H1 (cell line): ENCODE results near the gene CADM1. TPM values are rescaled to one million over a fixed set of nuclear protein-coding genes. Genes with fewer than 3 reads are reported as not detected.

ENCODE experiments used
- CTCF ChIA-PET: fragments of 300-600 bp; sonication (Branson Sonifier 250); formaldehyde crosslinking; loops from one replicate; lab custom pipeline; 2021; ENCODE audit not compliant: partially characterized antibody; lab: Charles Lee
- POLR2A ChIA-PET: fragments of 300-600 bp; sonication (Branson Sonifier 250); formaldehyde crosslinking; loops from one replicate; lab custom pipeline; 2021; ENCODE audit warnings: inconsistent platforms; ENCODE audit not compliant: partially characterized antibody; lab: Charles Lee
- DNase-seq, 2 experiments: peaks; one replicate each; pipeline versions ENCODE4 v3.0.0 to v3.0.0-alpha.2; 2010 to 2022; ENCODE audit warnings: low spot score in 2 of 2, low read depth in 1 of 2, mixed read lengths in 1 of 2
- FAIRE-seq: peaks from 2 replicates; lab custom pipeline; 2011; peaks lifted over from hg19 to GRCh38; lab: Jason Lieb, UNC
- H2AFZ ChIP-seq: 2 replicates; pipeline ENCODE4 v1.8.1; 2012; ENCODE audit warnings: low read length, inconsistent platforms
- H2AK5ac ChIP-seq: 2 replicates; pipeline ENCODE4 v1.6.1; 2013; ENCODE audit warnings: low read depth, low read length
- H2BK120ac ChIP-seq: replicated peaks from 2 replicates; pipeline ENCODE3; 2013; ENCODE audit warnings: low read depth, low read length, inconsistent platforms
- H2BK12ac ChIP-seq: 2 replicates; pipeline ENCODE4 v1.6.1; 2013; ENCODE audit warnings: low read depth, low read length
- H2BK15ac ChIP-seq: 2 replicates; pipeline ENCODE4 v1.6.1; 2013; ENCODE audit warnings: low read length
- H2BK20ac ChIP-seq: 2 replicates; pipeline ENCODE4 v1.6.1; 2013; ENCODE audit warnings: low read length
- H2BK5ac ChIP-seq: 2 replicates; pipeline ENCODE4 v1.6.1; 2013; ENCODE audit warnings: low read depth, low read length
- H3K14ac ChIP-seq: 2 replicates; pipeline ENCODE4 v1.6.1; 2013; ENCODE audit warnings: inconsistent platforms; ENCODE audit not compliant: insufficient read length
- H3K18ac ChIP-seq: 2 replicates; pipeline ENCODE4 v1.6.1; 2013; ENCODE audit warnings: low read length; ENCODE audit errors: extremely low read depth
- H3K23ac ChIP-seq: 2 replicates; pipeline ENCODE4 v1.6.1; 2013; ENCODE audit warnings: inconsistent platforms; ENCODE audit not compliant: insufficient read length
- H3K23me2 ChIP-seq: 2 replicates; pipeline ENCODE4 v1.6.1; 2013; ENCODE audit warnings: low read depth, low read length
- H3K27ac ChIP-seq: 2 replicates; pipeline ENCODE4 v1.6.1; 2011; ENCODE audit warnings: low read depth, low read length, inconsistent platforms
- H3K27me3 ChIP-seq, 4 experiments: replicated peaks in 1 of 4; 1 replicate in 1 of 4; 2 replicates in 3 of 4; pipeline versions ENCODE4 v1.6.1 to v1.8.1; 2011 to 2013; ENCODE audit warnings: low read length in 3 of 4, mild to moderate bottlenecking in 3 of 4, inconsistent platforms in 2 of 4, mixed read lengths in 2 of 4, moderate library complexity in 1 of 4; ENCODE audit not compliant: control insufficient read depth in 3 of 4, insufficient read depth in 3 of 4; ENCODE audit errors: extremely low read depth in 1 of 4
- H3K36me3 ChIP-seq, 4 experiments: 2 replicates each; pipeline versions ENCODE4 v1.6.1 to v1.8.1; 2011 to 2013; ENCODE audit warnings: mild to moderate bottlenecking in 4 of 4, low read length in 3 of 4, moderate library complexity in 2 of 4, control low read depth in 1 of 4, inconsistent platforms in 1 of 4; ENCODE audit not compliant: insufficient read depth in 4 of 4, control insufficient read depth in 2 of 4
- H3K4ac ChIP-seq: replicated peaks from 2 replicates; pipeline ENCODE3; 2013; ENCODE audit warnings: low read length, low read depth, mixed read lengths, inconsistent platforms; ENCODE audit not compliant: insufficient read length
- H3K4me1 ChIP-seq, 4 experiments: replicated peaks in 1 of 4; 1 replicate in 1 of 4; 2 replicates in 3 of 4; pipeline versions ENCODE4 v1.6.1 to v1.8.1; 2011 to 2013; ENCODE audit warnings: low read length in 3 of 4, inconsistent platforms in 2 of 4, mixed read lengths in 1 of 4; ENCODE audit not compliant: insufficient read depth in 4 of 4, control insufficient read depth in 3 of 4
- H3K4me2 ChIP-seq, 2 experiments: 2 replicates each; pipeline versions ENCODE4 v1.6.1 to v1.8.1; 2011 to 2013; ENCODE audit warnings: low read depth in 2 of 2, low read length in 2 of 2, control low read depth in 1 of 2, inconsistent platforms in 1 of 2, mild to moderate bottlenecking in 1 of 2; ENCODE audit not compliant: insufficient read depth in 1 of 2
- H3K4me3 ChIP-seq, 4 experiments: fragments of 200-600, 300-600 bp in 1 of 4; sonication (generic), shearing (Covaris generic), sonication (Bioruptor Twin) in 1 of 4; 2 replicates each; pipeline versions ENCODE4 v1.5.1 to v1.8.1; 2011 to 2016; ENCODE audit warnings: low read length in 4 of 4, low read depth in 3 of 4, control low read depth in 2 of 4, inconsistent platforms in 2 of 4, mild to moderate bottlenecking in 2 of 4, mixed read lengths in 1 of 4, moderate library complexity in 1 of 4; ENCODE audit not compliant: insufficient read depth in 2 of 4; ENCODE audit errors: extremely low read depth in 1 of 4
- H3K56ac ChIP-seq: replicated peaks from 2 replicates; pipeline ENCODE3; 2013; ENCODE audit warnings: low read depth, mild to moderate bottlenecking, mixed read lengths, low read length, inconsistent platforms; ENCODE audit not compliant: insufficient read length
- H3K79me1 ChIP-seq: 2 replicates; pipeline ENCODE4 v1.6.1; 2013; ENCODE audit warnings: low read depth, low read length, control low read depth
- H3K79me2 ChIP-seq, 2 experiments: 2 replicates each; pipeline versions ENCODE4 v1.6.1 to v1.8.1; 2012 to 2013; ENCODE audit warnings: low read length in 2 of 2, mild to moderate bottlenecking in 2 of 2, inconsistent platforms in 1 of 2; ENCODE audit not compliant: insufficient read depth in 2 of 2, control insufficient read depth in 1 of 2
- H3K9ac ChIP-seq, 4 experiments: replicated peaks in 1 of 4; 1 replicate in 1 of 4; 2 replicates in 3 of 4; pipeline versions ENCODE4 v1.6.1 to v1.8.1; 2011 to 2013; ENCODE audit warnings: low read depth in 3 of 4, low read length in 3 of 4, control low read depth in 2 of 4, mild to moderate bottlenecking in 2 of 4, moderate library complexity in 2 of 4, inconsistent platforms in 1 of 4; ENCODE audit errors: extremely low read depth in 1 of 4
- H3K9me3 ChIP-seq, 2 experiments: 2 replicates each; pipeline versions ENCODE4 v1.6.1 to v1.8.1; 2012 to 2013; ENCODE audit warnings: mild to moderate bottlenecking in 2 of 2, moderate library complexity in 2 of 2, control low read depth in 1 of 2, inconsistent platforms in 1 of 2, low read depth in 1 of 2, low read length in 1 of 2, mixed read lengths in 1 of 2; ENCODE audit not compliant: insufficient read depth in 2 of 2
- H4K20me1 ChIP-seq, 2 experiments: replicated peaks in 1 of 2; 2 replicates each; pipeline versions ENCODE3 to v1.8.1; 2011 to 2013; ENCODE audit warnings: inconsistent platforms in 2 of 2, low read length in 2 of 2, mild to moderate bottlenecking in 1 of 2; ENCODE audit not compliant: insufficient read depth in 2 of 2, control insufficient read depth in 1 of 2
- H4K5ac ChIP-seq: 2 replicates; pipeline ENCODE4 v1.6.1; 2013; ENCODE audit warnings: low read length, low read depth, mixed read lengths, inconsistent platforms; ENCODE audit not compliant: insufficient read length
- H4K8ac ChIP-seq: 2 replicates; pipeline ENCODE4 v1.8.0; 2013; ENCODE audit warnings: mild to moderate bottlenecking, moderate library complexity, low read length, inconsistent platforms; ENCODE audit not compliant: insufficient read depth; ENCODE audit errors: extremely low read depth
- H4K91ac ChIP-seq: replicated peaks from 2 replicates; pipeline ENCODE3; 2013; ENCODE audit warnings: low read length, mixed read lengths, inconsistent platforms; ENCODE audit not compliant: insufficient read length
- CHD1 ChIP-seq: IDR thresholded peaks from 2 replicates; pipeline ENCODE4 v1.6.1; 2012; ENCODE audit warnings: low read depth, low read length, improper control_type of control experiment
- WGBS, 2 experiments: shearing (Covaris generic) in 1 of 2; methylation state at CpG; one replicate each; pipeline versions ENCODE4 v1.1.6 to v1.1.7; 2013 to 2015; ENCODE audit warnings: low lambda C conversion rate in 2 of 2, mixed read lengths in 2 of 2, inconsistent platforms in 1 of 2, low coverage in 1 of 2, missing lambda C conversion rate in 1 of 2; ENCODE audit not compliant: insufficient replicate concordance in 2 of 2, insufficient coverage in 1 of 2, insufficient read length in 1 of 2; ENCODE audit errors: extremely low coverage in 1 of 2, missing lambda C conversion rate in 1 of 2; 5-methylcytosine and 5-hydroxymethylcytosine counted together
- polyA plus RNA-seq, 7 experiments: library from polyadenylated mRNA; depleted of rRNA in 3 of 7; stranded (reverse) in 5 of 7; unstranded in 2 of 7; fragments of >200 nt in 5 of 7; fragments of 200-250 nt in 2 of 7; gene quantifications; 1 replicate in 5 of 7; 2 replicates in 1 of 7; 4 replicates in 1 of 7; pipeline versions ENCODE4 v1.2.1 to v1.2.3, GENCODE V29; 2011 to 2013; ENCODE audit warnings: missing spikeins in 2 of 7, mixed read lengths in 2 of 7
- total RNA-seq: library from RNA; stranded (reverse); fragmentation: NEBNext Ultra II Directional; extraction: Animal tissue kit (Norgen Biotek cat#: 25700); gene quantifications from 2 replicates; pipeline ENCODE4 v1.2.1, GENCODE V29; 2021

Gene CADM1
- total and polyA plus RNA-seq, 2 of the 8 experiments (the other 6 are each of a cell fraction or from before 2014, with no cell fraction given) = 8.3 to 25.3 TPM

DNA sequence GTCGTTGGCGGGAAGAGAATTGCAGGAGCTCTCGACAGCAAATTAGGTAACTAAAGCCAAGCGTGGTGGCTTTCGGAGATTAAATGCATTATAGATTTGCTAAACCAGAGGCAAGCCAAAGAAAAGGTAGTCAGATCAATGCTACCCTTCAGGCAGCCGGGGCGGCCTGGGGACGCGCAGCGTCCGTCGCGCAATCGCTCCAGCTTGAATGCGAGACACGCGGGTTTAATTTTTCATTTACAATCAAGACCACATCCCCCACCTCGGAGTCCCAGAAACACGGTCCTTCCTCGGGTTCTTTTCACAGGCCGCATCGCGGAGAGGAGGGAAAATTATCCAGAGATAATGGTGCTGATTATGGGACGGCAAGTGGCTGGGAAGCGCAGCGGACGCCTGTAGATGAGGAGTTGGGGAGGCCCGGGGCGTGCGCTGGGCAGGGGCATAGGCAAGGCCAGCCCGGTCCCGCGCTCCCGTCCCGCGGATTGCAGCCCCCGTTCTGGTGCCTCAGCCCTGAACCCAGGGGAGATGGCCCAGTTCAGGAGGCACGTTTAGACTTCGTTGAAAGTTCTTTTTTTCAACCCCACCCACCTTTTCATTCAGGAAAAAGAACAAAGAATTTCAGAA, 350.4 kb downstream of the CADM1 start:
- no peak overlapping the region for H2BK120ac ChIP-seq
- no peaks in the 10 kb centered on the region for H3K27me3 ChIP-seq
- no peak overlapping the region for H2BK20ac ChIP-seq
- no peak overlapping the region for H3K18ac ChIP-seq
- no peak overlapping the region for H4K5ac ChIP-seq
- H3K4ac ChIP-seq = no peak overlapping the region
- no peaks in the 10 kb centered on the region; a peak in 1 of 7 replicates for H3K4me1 ChIP-seq
- H3K4me3 ChIP-seq = no peak overlapping the region
- H3K23ac ChIP-seq = no peak overlapping the region
- no peaks in the 10 kb centered on the region for H4K20me1 ChIP-seq
- WGBS, 2 experiments = 88% methylated on average over 39 of the region's 39 CpGs; no CpG with 5 or more reads in 1 of the 2 experiments
- H3K56ac ChIP-seq = no peak overlapping the region
- ChIA-PET POLR2A (no interaction called here), CTCF (interaction anchor here (1.7 kb wide), 1 partner anchor 15 kb away, joined by 4 read pairs; no protein-coding TSS in a partner anchor)
- H3K9ac ChIP-seq = no peak overlapping the region
- H4K8ac ChIP-seq = no peak overlapping the region
- H3K9me3 ChIP-seq = no peaks in the 10 kb centered on the region
- no peak overlapping the region for H2BK15ac ChIP-seq
- H3K4me2 ChIP-seq = no peak overlapping the region
- no peaks in the 10 kb centered on the region for H3K79me2 ChIP-seq
- H2AK5ac ChIP-seq = no peak overlapping the region
- H2AFZ ChIP-seq = no peak overlapping the region
- no peak overlapping the region for H4K91ac ChIP-seq
- no peak for TF ChIP-seq CHD1
- DNase-seq (no peak), FAIRE-seq (no peak)
- H3K27ac ChIP-seq = no peak overlapping the region
- no peaks in the 10 kb centered on the region for H3K36me3 ChIP-seq
- H3K14ac ChIP-seq = no peak overlapping the region
- no peak overlapping the region for H2BK12ac ChIP-seq
- no peak overlapping the region for H2BK5ac ChIP-seq
- H3K23me2 ChIP-seq = peaks cover under 1% of the 10 kb centered on the region; the same call in 1 of the 2 replicates
- no peaks in the 10 kb centered on the region for H3K79me1 ChIP-seq
